Urinary bladder (tissue), 4 donors: ENCODE results near the gene IL10RB. TPM values are rescaled to one million over a fixed set of nuclear protein-coding genes. Genes with fewer than 3 reads are reported as not detected.

Source experiments
- DNase-seq: peaks from one replicate; pipeline ENCODE4 v3.0.0-alpha.2; 2015; ENCODE audit errors: extremely low spot score
- H3K27ac ChIP-seq: one replicate; pipeline ENCODE4 v1.5.1; 2013; ENCODE audit warnings: low read depth, mild to moderate bottlenecking, moderate library complexity
- H3K36me3 ChIP-seq: one replicate; pipeline ENCODE4 v1.6.1; 2013; ENCODE audit warnings: mild to moderate bottlenecking, moderate library complexity; ENCODE audit not compliant: insufficient read depth
- H3K4me1 ChIP-seq: one replicate; pipeline ENCODE4 v1.6.1; 2013; ENCODE audit warnings: mild to moderate bottlenecking, moderate library complexity; ENCODE audit not compliant: insufficient read depth
- H3K4me3 ChIP-seq: one replicate; pipeline ENCODE4 v1.5.1; 2013; ENCODE audit warnings: low read depth, low read length
- WGBS: extraction: QIAGEN DNeasy Blood & Tissue Kit; methylation state at CpG from one replicate; pipeline ENCODE4 v1.1.7; 2013; 5-methylcytosine and 5-hydroxymethylcytosine counted together
- polyA plus RNA-seq: library from polyadenylated mRNA; stranded (reverse); fragments of 200-250 nt; gene quantifications from one replicate; pipeline ENCODE4 v1.2.3, GENCODE V29; 2013
- total RNA-seq: library from RNA; depleted of rRNA; stranded (reverse); fragments of >200 nt; gene quantifications from one replicate; pipeline ENCODE4 v1.2.3, GENCODE V29; 2014
- donor health status: healthy with polysubstance abuse.
- donor health status: healthy.

Gene IL10RB
- total and polyA plus RNA-seq, 2 donors = 30.0 to 31.4 TPM

- WGBS = 88% methylated on average over 11 of the region's 11 CpGs
- H3K4me1 ChIP-seq = peaks cover 2% of the 10 kb centered on the region
- DNase-seq = no peak
- no peak overlapping the region for H3K4me3 ChIP-seq
- H3K27ac ChIP-seq = no peak overlapping the region
- no peaks in the 10 kb centered on the region for H3K36me3 ChIP-seq
Measured at GRCh38 chr21:33289199-33289819, 23.1 kb downstream of the IL10RB start.

- H3K27ac ChIP-seq = no peak overlapping the region
- WGBS = 94% methylated on average over 11 of the region's 11 CpGs
- H3K4me3 ChIP-seq = no peak overlapping the region
- H3K36me3 ChIP-seq = no peaks in the 10 kb centered on the region
- H3K4me1 ChIP-seq = peaks cover 2% of the 10 kb centered on the region
- DNase-seq = no peak
Measured at GRCh38 chr21:33290441-33290840, 24.3 kb downstream of the IL10RB start.

DNA sequence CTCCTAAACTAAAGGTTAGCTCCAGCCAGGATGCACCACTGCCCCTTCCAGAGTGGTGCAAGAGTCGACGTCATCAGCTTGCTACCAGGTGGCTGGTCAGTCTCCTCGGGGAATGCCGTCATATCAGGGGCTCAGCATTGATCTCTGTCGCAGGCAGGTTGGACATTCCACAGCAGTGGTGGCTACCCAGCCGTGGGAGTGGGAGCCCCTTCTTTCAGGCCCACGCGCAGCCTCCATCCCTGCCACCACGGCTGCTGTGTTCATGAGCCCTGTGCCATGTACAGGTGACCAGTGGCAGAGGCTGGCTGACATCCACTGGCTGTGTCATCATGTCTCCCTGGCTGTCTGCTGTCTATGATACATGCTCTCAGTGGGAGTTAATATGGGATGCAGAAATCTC lies 25.5 kb downstream of the IL10RB start:
- H3K36me3 ChIP-seq = no peaks in the 10 kb centered on the region
- no peak for DNase-seq
- H3K27ac ChIP-seq = no peak overlapping the region
- WGBS = 94% methylated on average over 9 of the region's 9 CpGs
- no peak overlapping the region for H3K4me3 ChIP-seq
- peaks cover 2% of the 10 kb centered on the region for H3K4me1 ChIP-seq

- Histone ChIP-seq H3K4me3 (no peak overlapping the region), H3K4me1 (no peaks in the 10 kb centered on the region), H3K27ac (no peak overlapping the region), H3K36me3 (no peaks in the 10 kb centered on the region)
- no peak for DNase-seq
- WGBS = 81% methylated on average over 5 of the region's 5 CpGs
Measured at GRCh38 chr21:33292724-33293123, 26.6 kb downstream of the IL10RB start.

GRCh38 chr21:33293136-33293535 lies 27.0 kb downstream of the IL10RB start:
- H3K36me3 ChIP-seq = no peaks in the 10 kb centered on the region
- 91% methylated on average over 7 of the region's 7 CpGs for WGBS
- no peaks in the 10 kb centered on the region for H3K4me1 ChIP-seq
- no peak overlapping the region for H3K27ac ChIP-seq
- H3K4me3 ChIP-seq = no peak overlapping the region
- no peak for DNase-seq

DNA sequence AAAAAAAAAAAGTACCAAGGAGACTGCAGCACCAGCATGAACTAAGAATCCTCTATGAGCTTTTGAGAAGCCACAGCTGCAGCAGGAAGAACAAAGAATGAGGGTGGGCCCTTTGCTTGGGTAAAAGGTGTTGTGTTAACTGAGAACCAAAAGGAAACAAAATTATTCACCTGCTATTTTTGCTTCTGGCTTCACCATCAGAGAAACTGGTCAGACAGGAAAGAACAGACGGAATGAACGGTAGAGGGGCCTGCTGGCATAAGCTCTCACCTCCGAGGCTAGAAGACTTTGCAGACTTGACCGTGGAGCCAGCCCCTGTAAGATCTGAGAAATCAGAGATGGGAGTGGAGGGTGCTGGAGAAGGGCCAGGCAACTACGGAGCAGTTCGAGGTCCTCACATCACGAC lies 27.6 kb downstream of the IL10RB start:
- Histone ChIP-seq H3K36me3 (no peaks in the 10 kb centered on the region), H3K4me3 (no peak overlapping the region), H3K4me1 (no peaks in the 10 kb centered on the region), H3K27ac (no peak overlapping the region)
- DNase-seq = no peak
- 64% methylated on average over 7 of the region's 7 CpGs for WGBS

DNA sequence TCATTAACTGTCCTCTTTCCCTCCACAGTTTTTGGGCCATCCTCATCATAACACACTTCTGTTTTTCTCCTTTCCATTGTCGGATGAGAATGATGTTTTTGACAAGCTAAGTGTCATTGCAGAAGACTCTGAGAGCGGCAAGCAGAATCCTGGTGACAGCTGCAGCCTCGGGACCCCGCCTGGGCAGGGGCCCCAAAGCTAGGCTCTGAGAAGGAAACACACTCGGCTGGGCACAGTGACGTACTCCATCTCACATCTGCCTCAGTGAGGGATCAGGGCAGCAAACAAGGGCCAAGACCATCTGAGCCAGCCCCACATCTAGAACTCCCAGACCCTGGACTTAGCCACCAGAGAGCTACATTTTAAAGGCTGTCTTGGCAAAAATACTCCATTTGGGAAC lies 30.0 kb downstream of the IL10RB start:
- H3K4me1 ChIP-seq = no peaks in the 10 kb centered on the region
- 94% methylated on average over 6 of the region's 6 CpGs for WGBS
- H3K4me3 ChIP-seq = no peak overlapping the region
- H3K36me3 ChIP-seq = no peaks in the 10 kb centered on the region
- DNase-seq = no peak
- no peak overlapping the region for H3K27ac ChIP-seq

- Histone ChIP-seq H3K27ac (no peak overlapping the region), H3K4me1 (no peaks in the 10 kb centered on the region), H3K36me3 (no peaks in the 10 kb centered on the region), H3K4me3 (no peak overlapping the region)
- 74% methylated on average over 5 of the region's 5 CpGs for WGBS
- no peak for DNase-seq
Measured at GRCh38 chr21:33299181-33299752, 33.1 kb downstream of the IL10RB start.

- no peak for DNase-seq
- WGBS = 32% methylated on average over 10 of the region's 10 CpGs
- H3K27ac ChIP-seq = peak overlapping the region; percentile 45
- no peaks in the 10 kb centered on the region for H3K4me1 ChIP-seq
- no peak overlapping the region for H3K4me3 ChIP-seq
- no peaks in the 10 kb centered on the region for H3K36me3 ChIP-seq
Measured at GRCh38 chr21:33300701-33301631, 34.8 kb downstream of the IL10RB start.

DNA sequence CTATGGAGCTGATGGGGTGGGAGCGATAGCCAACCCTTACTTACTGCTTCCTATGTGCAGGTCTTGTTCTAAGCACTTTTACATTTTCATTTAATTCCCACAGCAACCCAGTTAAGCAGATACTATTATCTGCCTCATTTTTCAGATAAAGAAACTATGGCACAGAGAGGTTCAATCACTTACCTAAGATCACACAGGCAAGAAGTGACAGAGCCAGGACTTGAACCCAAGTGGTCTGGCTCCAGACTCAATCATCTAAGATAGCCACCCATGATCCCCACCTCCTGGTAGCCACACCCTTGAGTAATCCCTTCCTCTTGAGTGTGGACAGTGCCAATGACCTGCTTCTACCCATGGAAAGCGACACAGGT lies 35.5 kb downstream of the IL10RB start:
- H3K36me3 ChIP-seq = no peaks in the 10 kb centered on the region
- 71% methylated on average over 2 of the region's 2 CpGs for WGBS
- peak overlapping the region; percentile 45 for H3K27ac ChIP-seq
- no peaks in the 10 kb centered on the region for H3K4me1 ChIP-seq
- no peak for DNase-seq
- H3K4me3 ChIP-seq = no peak overlapping the region

DNA sequence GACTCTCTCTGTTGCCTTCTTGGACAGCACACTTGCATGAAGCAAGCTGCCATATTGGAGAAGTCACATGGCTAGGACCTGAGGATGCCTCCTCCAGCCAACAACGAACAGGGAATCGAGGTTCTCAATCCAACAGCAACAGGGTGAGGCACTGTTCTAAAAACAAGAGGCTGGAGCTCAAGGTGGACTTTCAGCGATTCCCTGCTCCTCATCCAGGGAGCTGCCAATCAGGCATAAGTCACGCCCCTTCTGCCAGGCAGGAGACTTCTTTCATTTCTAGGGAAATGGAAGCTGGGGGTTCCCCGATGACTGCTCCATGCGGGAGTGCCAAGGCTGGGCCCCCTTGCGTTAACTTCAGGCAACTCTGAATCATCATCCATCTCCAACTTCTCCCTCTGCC lies 35.9 kb downstream of the IL10RB start:
- Histone ChIP-seq H3K27ac (no peak overlapping the region), H3K36me3 (no peaks in the 10 kb centered on the region)
- 95% methylated on average over 7 of the region's 7 CpGs for WGBS

GRCh38 chr21:33302796-33303195 lies 36.6 kb downstream of the IL10RB start:
- H3K4me1 ChIP-seq = no peaks in the 10 kb centered on the region
- no peak for DNase-seq
- no peaks in the 10 kb centered on the region for H3K36me3 ChIP-seq
- WGBS = 91% methylated on average over 7 of the region's 7 CpGs
- no peak overlapping the region for H3K4me3 ChIP-seq
- H3K27ac ChIP-seq = no peak overlapping the region

More for the DNA sequence above, 35.9 kb downstream of the IL10RB start:
- H3K4me3 ChIP-seq = no peak overlapping the region
- H3K4me1 ChIP-seq = no peaks in the 10 kb centered on the region
- DNase-seq = no peak

DNA sequence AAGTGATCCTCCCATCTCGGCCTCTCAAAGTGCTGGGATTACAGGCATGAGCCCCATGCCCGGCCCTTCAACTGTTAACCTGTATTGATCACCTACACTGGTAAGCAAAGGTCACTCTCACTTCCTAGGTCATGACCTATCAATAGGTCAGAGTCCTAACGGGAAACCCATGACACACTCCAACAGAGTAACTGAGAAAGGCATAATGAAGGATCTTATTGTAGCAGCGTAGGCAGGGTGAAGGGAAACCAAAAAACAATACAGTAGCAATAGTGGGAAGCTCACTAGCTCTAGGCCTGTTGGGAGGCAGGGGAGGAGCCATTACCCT lies 39.1 kb downstream of the IL10RB start:
- H3K4me1 ChIP-seq = no peaks in the 10 kb centered on the region
- DNase-seq = no peak
- H3K36me3 ChIP-seq = no peaks in the 10 kb centered on the region
- no peak overlapping the region for H3K4me3 ChIP-seq
- 90% methylated on average over 4 of the region's 4 CpGs for WGBS
- H3K27ac ChIP-seq = no peak overlapping the region

- no peak for DNase-seq
- Histone ChIP-seq H3K4me1 (no peaks in the 10 kb centered on the region), H3K27ac (no peak overlapping the region), H3K4me3 (no peak overlapping the region), H3K36me3 (no peaks in the 10 kb centered on the region)
- WGBS = 88% methylated on average over 2 of the region's 2 CpGs
Measured at GRCh38 chr21:33305938-33306337, 39.8 kb downstream of the IL10RB start.
